ENCODE data around the gene STEAP2.

- TF ChIP-seq CTCF (IDR thresholded peaks at IDR 0.05) (no peak), POLR2A (IDR thresholded peaks at IDR 0.05) (no peak)
Measured at GRCh38 chr7:90270431-90271178, 59.1 kb downstream of the STEAP2 start.

Measured in esophagus squamous epithelium (tissue), 4 donors.